H1 (cell line): ENCODE measurements around the gene MRPS2. TPM values are rescaled to one million over a fixed set of nuclear protein-coding genes. Genes with fewer than 3 reads are reported as not detected.

Source experiments
- ASH2L ChIP-seq: fragments of 200-600, 300-600 bp; sonication (generic); IDR thresholded peaks from one replicate; pipeline ENCODE4 v1.7.1; 2017; ENCODE audit warnings: low read length
- BRCA1 ChIP-seq: IDR thresholded peaks from 2 replicates; pipeline ENCODE4 v1.6.1; 2012; ENCODE audit warnings: low read depth, low read length, improper control_type of control experiment
- RAD21 ChIP-seq, 2 experiments: IDR thresholded peaks in 1 of 2; conservative IDR thresholded peaks in 1 of 2; 2 replicates each; pipeline ENCODE4 v1.6.1; 2011; ENCODE audit warnings: low read depth in 2 of 2, low read length in 2 of 2, improper control_type of control experiment in 1 of 2, inconsistent platforms in 1 of 2, mild to moderate bottlenecking in 1 of 2, moderate library complexity in 1 of 2
- RBBP5 ChIP-seq: IDR thresholded peaks from 2 replicates; pipeline ENCODE4 v1.7.1; 2012; ENCODE audit warnings: low read depth, mild to moderate bottlenecking, inconsistent platforms, low read length, moderate library complexity, borderline replicate concordance
- SIRT6 ChIP-seq: IDR thresholded peaks from one replicate; pipeline ENCODE4 v1.7.1; 2012; ENCODE audit warnings: low read length, inconsistent platforms
- TAF1 ChIP-seq: IDR thresholded peaks from 2 replicates; pipeline ENCODE4 v1.6.1; 2011; ENCODE audit warnings: mild to moderate bottlenecking, low read depth, low read length
- YY1 ChIP-seq: IDR thresholded peaks from 2 replicates; pipeline ENCODE4 v1.6.1; 2011; ENCODE audit warnings: low read depth, mild to moderate bottlenecking, low read length
- ZNF274 ChIP-seq: IDR thresholded peaks from 2 replicates; pipeline ENCODE4 v1.7.0; 2012; ENCODE audit warnings: low read length, borderline replicate concordance; ENCODE audit errors: extremely low read depth
- polyA plus RNA-seq, 7 experiments: library from polyadenylated mRNA; depleted of rRNA in 3 of 7; stranded (reverse) in 5 of 7; unstranded in 2 of 7; fragments of >200 nt in 5 of 7; fragments of 200-250 nt in 2 of 7; gene quantifications; 1 replicate in 5 of 7; 2 replicates in 1 of 7; 4 replicates in 1 of 7; pipeline versions ENCODE4 v1.2.1 to v1.2.3, GENCODE V29; 2011 to 2013; ENCODE audit warnings: missing spikeins in 2 of 7, mixed read lengths in 2 of 7
- total RNA-seq: library from RNA; stranded (reverse); fragmentation: NEBNext Ultra II Directional; extraction: Animal tissue kit (Norgen Biotek cat#: 25700); gene quantifications from 2 replicates; pipeline ENCODE4 v1.2.1, GENCODE V29; 2021

The MRPS2 gene
- total and polyA plus RNA-seq, 2 of the 8 experiments (the other 6 are each of a cell fraction or from before 2014, with no cell fraction given), result 78.6 to 476 TPM

- TF ChIP-seq RAD21 (IDR thresholded peaks at IDR 0.05 in 1 of 2, conservative IDR thresholded peaks at IDR 0.05 in 1 of 2; ENCODE audit: low read depth in 2 of 2, low read length in 2 of 2), result no peak
- TF ChIP-seq TAF1, result no peak
- no peak for TF ChIP-seq RBBP5
- no peak for TF ChIP-seq SIRT6
- no peak for TF ChIP-seq YY1
- TF ChIP-seq ZNF274, result no peak
- TF ChIP-seq ASH2L, result no peak
- no peak for TF ChIP-seq BRCA1
Measured at GRCh38 chr9:135524130-135524861, 23.8 kb downstream of the MRPS2 start (continued).
